ENCODE data around the gene GLTP.

DNA sequence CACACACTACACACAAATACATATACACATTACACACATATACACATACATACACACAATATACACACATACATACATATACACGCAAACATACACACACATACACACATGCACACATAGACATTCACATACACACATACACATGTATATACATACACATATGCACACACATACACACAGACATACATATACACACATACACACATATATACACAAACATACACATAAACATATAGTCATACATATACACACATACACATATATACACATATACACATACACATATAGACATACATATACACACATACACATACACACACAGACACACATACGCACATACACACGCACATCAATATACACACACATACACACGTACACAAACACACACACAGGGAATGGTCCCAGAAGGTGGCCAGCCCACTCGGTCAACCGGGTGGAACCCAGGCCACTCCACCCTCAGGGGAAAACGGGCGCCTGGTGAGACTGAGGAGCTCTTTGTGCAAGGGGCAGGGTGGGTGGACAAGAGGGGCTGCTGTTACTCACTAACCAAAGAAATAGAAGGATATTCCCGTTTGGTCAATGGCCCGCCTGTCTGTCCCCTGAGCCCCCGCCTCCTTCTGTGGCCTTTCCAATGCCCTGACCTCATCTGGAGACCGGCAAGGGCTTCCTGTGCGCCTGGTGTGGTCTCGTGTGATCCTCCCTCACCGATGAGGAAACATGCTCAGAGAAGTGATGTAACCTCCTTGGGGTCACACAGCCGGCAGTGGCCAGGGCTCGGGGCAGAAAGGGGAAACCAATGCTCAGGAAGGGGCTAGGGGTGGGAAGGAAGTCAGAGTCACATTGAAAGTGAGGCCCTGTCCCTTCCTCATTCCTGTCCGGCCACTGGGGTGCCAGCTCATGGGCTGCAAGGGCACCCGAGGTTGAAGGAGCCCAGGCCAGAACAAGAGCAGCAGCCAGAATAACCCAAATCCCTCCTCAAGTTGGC is 52.5 kb downstream of the GLTP start:
- TF ChIP-seq, protein P1, sequence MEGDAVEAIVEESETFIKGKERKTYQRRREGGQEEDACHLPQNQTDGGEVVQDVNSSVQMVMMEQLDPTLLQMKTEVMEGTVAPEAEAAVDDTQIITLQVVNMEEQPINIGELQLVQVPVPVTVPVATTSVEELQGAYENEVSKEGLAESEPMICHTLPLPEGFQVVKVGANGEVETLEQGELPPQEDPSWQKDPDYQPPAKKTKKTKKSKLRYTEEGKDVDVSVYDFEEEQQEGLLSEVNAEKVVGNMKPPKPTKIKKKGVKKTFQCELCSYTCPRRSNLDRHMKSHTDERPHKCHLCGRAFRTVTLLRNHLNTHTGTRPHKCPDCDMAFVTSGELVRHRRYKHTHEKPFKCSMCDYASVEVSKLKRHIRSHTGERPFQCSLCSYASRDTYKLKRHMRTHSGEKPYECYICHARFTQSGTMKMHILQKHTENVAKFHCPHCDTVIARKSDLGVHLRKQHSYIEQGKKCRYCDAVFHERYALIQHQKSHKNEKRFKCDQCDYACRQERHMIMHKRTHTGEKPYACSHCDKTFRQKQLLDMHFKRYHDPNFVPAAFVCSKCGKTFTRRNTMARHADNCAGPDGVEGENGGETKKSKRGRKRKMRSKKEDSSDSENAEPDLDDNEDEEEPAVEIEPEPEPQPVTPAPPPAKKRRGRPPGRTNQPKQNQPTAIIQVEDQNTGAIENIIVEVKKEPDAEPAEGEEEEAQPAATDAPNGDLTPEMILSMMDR (IDR thresholded peaks at IDR 0.05; ENCODE audit: low read length), result no peak
- TF ChIP-seq EZH2 (optimal IDR thresholded peaks at IDR 0.05; ENCODE audit: low read depth, low read length) (no peak), EZH2phosphoT487 (IDR thresholded peaks at IDR 0.05; ENCODE audit: low read length) (no peak)

Data from MM.1S (cell line).